ENCODE results near the gene HOXC10. TPM values are rescaled to one million over a fixed set of nuclear protein-coding genes. Genes with fewer than 3 reads are reported as not detected.

Gene HOXC10
- total and polyA plus RNA-seq, 8 donors, result not detected

- H3K9me3 ChIP-seq, result peaks cover 0 to 15% (median 0%) of the 10 kb centered on the region in 4 donors
- intact Hi-C loops (cut with DNase I; ENCODE audit: low total_unique reads), result no loop called here
- TF ChIP-seq, protein P1, sequence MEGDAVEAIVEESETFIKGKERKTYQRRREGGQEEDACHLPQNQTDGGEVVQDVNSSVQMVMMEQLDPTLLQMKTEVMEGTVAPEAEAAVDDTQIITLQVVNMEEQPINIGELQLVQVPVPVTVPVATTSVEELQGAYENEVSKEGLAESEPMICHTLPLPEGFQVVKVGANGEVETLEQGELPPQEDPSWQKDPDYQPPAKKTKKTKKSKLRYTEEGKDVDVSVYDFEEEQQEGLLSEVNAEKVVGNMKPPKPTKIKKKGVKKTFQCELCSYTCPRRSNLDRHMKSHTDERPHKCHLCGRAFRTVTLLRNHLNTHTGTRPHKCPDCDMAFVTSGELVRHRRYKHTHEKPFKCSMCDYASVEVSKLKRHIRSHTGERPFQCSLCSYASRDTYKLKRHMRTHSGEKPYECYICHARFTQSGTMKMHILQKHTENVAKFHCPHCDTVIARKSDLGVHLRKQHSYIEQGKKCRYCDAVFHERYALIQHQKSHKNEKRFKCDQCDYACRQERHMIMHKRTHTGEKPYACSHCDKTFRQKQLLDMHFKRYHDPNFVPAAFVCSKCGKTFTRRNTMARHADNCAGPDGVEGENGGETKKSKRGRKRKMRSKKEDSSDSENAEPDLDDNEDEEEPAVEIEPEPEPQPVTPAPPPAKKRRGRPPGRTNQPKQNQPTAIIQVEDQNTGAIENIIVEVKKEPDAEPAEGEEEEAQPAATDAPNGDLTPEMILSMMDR (IDR thresholded peaks at IDR 0.05), result no peak
- TF ChIP-seq POLR2A (IDR thresholded peaks at IDR 0.05), result no peak
- no peak for TF ChIP-seq POLR2AphosphoS5 (IDR thresholded peaks at IDR 0.05)
- no peak for TF ChIP-seq EP300 (IDR thresholded peaks at IDR 0.05)
- peaks cover 67 to 100% (median 100%) of the 10 kb centered on the region in 3 donors for H3K27me3 ChIP-seq
- peaks cover 22 to 41% (median 31%) of the 10 kb centered on the region in 4 donors for H3K4me1 ChIP-seq
- H3K27ac ChIP-seq, result no peak overlapping the region
- no peaks in the 10 kb centered on the region for H3K36me3 ChIP-seq
- WGBS, 5 donors, result 13 to 19% (median 16%) methylated on average over 12 of the region's 12 CpGs
- H3K4me3 ChIP-seq, result no peak overlapping the region
- DNase-seq, result no peak
Observed at GRCh38 chr12:53969588-53970259, 15.2 kb upstream of the HOXC10 start.

GRCh38 chr12:53970451-53970850, 14.5 kb upstream of the HOXC10 start:
- Histone ChIP-seq H3K27ac (no peak overlapping the region), H3K4me3 (no peak overlapping the region), H3K36me3 (no peaks in the 10 kb centered on the region), H3K27me3 (peaks cover 66 to 100% (median 100%) of the 10 kb centered on the region in 3 donors), H3K4me1 (peaks cover 30 to 41% (median 38%) of the 10 kb centered on the region in 4 donors), H3K9me3 (peaks cover 0 to 15% (median 0%) of the 10 kb centered on the region in 4 donors)
- TF ChIP-seq EP300 (IDR thresholded peaks at IDR 0.05), result no peak
- TF ChIP-seq POLR2AphosphoS5 (IDR thresholded peaks at IDR 0.05), result no peak
- TF ChIP-seq POLR2A (IDR thresholded peaks at IDR 0.05), result no peak
- TF ChIP-seq, protein P1 (IDR thresholded peaks at IDR 0.05), result no peak
- 13 to 38% (median 19%) methylated on average over 4 of the region's 4 CpGs for WGBS, 5 donors
- DNase-seq, result no peak
- intact Hi-C loops (cut with DNase I; ENCODE audit: low total_unique reads), result no loop called here

- Histone ChIP-seq H3K36me3 (no peaks in the 10 kb centered on the region), H3K4me3 (no peak overlapping the region), H3K27me3 (peaks cover 60 to 100% (median 100%) of the 10 kb centered on the region in 3 donors), H3K4me1 (peaks cover 27 to 38% (median 35%) of the 10 kb centered on the region in 4 donors), H3K27ac (no peak overlapping the region), H3K9me3 (peaks cover 0 to 15% (median 0%) of the 10 kb centered on the region in 4 donors)
- no peak for TF ChIP-seq POLR2A (IDR thresholded peaks at IDR 0.05)
- TF ChIP-seq EP300 (IDR thresholded peaks at IDR 0.05), result no peak
- no peak for TF ChIP-seq POLR2AphosphoS5 (IDR thresholded peaks at IDR 0.05)
- TF ChIP-seq, protein P1 (IDR thresholded peaks at IDR 0.05), result no peak
- WGBS, 5 donors, result 54 to 74% (median 64%) methylated on average over 3 of the region's 3 CpGs
- DNase-seq, result no peak
- intact Hi-C loops (cut with DNase I; ENCODE audit: low total_unique reads), result no loop called here
Observed at GRCh38 chr12:53971129-53971528, 13.8 kb upstream of the HOXC10 start.

GRCh38 chr12:53971686-53972085, 13.3 kb upstream of the HOXC10 start:
- Histone ChIP-seq H3K9me3 (peaks cover 0 to 15% (median 0%) of the 10 kb centered on the region in 4 donors), H3K27me3 (peaks cover 59 to 100% (median 100%) of the 10 kb centered on the region in 3 donors), H3K4me1 (peaks cover 24 to 32% (median 29%) of the 10 kb centered on the region in 4 donors), H3K36me3 (no peaks in the 10 kb centered on the region), H3K4me3 (no peak overlapping the region), H3K27ac (no peak overlapping the region)
- TF ChIP-seq POLR2AphosphoS5 (IDR thresholded peaks at IDR 0.05), result no peak
- TF ChIP-seq, protein P1 (IDR thresholded peaks at IDR 0.05), result no peak
- TF ChIP-seq POLR2A (IDR thresholded peaks at IDR 0.05), result no peak
- TF ChIP-seq EP300 (IDR thresholded peaks at IDR 0.05), result no peak
- no peak for DNase-seq
- 38 to 48% (median 46%) methylated on average over 2 of the region's 2 CpGs for WGBS, 5 donors
- intact Hi-C loops (cut with DNase I; ENCODE audit: low total_unique reads), result no loop called here
